ENCODE measurements around the gene ABLIM1.

ABLIM1 gene

DNA sequence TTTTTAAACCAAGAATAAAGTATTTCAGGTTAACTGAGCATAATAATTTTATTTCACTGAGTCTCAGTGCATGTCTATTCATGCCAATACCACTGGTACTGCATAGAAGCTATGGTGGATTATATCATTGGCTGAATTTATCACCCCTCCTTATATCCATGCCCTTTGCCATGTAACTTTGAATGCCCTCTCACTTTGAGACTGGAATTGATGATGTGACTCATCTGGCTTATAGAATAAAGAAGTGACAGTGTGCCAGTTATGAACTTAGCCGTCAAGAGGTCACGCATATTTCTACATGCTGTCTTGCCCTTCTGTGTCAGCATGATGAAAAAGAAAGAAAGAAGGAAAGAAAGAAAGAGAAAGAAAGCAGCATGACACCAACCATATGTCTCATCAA, 20.7 kb upstream of the ABLIM1 start:
- DNase-seq, result no peak

DNA sequence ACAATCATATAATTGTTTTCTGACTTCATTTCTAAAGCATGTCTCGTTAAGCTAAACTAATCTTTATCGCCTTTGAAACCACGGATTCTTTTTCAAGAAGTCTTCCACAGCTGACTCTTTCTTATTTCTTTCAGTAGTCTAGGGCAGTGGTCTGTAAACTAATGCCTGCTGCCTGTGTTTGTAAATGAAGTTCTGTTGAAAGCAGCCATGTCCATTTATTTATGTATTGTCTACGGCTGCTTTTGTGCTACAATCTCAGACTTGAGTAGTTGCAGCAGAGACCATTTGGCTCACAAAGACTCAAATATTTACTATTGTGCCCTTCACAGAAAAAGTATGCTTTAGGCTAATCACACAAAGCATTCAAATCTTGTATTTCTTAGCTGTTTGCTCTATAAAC, 20.3 kb upstream of the ABLIM1 start:
- DNase-seq, result no peak

DNA sequence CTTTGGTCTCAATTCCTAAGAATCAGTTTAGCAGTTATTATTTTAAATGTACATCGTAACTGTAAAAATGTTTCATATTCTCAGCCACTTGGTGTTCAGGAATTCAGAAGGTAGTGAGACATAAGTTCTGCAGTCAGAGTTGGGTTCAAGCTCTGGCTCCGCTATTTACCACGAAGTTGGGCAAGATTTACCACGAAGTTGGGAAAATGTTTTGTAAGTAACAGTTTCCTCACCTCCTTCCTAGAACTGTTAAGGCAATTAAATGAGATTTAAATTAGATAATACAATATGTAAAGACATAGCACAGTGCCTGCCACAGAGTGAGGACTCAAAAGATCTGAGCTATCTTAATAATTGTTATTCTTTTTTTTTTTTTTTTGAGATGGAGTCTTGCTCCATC, 16.3 kb upstream of the ABLIM1 start:
- no peak for DNase-seq

DNA sequence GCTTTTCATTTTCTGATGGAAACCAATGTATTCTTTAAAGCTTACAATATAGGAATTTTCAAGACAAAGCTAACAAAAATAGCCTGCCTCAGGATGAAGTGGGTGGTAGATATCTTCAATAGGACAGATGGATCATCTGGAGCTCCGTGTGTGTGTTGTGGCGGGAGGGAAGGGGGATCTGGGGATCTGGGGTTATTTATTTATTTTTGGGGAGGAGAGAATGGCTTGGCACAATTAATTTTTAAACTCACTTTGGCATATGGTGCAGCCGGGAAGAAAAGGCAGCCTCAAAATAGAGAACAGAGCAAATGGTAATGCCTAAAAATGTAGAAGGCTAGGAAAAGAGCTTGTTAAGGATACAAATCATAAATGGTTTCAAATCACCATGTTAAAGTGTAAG, 11.6 kb upstream of the ABLIM1 start:
- DNase-seq, result no peak

DNA sequence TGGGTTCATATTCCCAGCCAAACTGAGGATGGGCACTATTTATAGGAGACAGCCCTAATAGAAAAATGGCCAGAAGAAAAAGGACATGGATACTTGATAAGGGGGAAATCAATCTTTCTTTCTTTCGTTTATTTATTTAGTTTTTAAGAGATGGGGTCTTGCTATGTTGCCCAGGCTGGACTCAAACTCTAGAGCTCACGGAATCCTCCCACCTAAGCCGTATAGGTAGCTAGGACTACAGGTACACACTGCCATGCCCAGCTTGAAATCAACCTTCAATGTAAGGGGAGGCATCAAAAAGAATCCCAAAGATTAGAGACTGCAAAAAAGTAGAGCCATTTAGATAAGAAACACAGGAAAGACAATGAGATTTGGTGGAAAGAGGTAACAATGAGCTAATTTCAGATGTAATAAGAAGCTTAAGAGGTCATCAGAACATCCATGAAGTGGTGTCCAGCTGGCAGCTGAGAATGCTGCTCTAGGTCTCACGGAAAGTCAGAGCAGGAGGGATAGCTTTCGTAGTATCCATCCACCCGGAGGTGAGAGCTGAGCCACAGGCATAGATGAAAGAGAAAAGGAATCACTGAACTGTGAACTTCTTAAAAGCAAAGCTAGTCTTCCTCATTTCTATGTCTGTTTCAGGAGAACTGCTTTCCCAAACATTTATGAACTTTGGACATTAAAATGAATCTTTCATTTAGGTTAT, 10.5 kb upstream of the ABLIM1 start:
- DNase-seq, result no peak

DNA sequence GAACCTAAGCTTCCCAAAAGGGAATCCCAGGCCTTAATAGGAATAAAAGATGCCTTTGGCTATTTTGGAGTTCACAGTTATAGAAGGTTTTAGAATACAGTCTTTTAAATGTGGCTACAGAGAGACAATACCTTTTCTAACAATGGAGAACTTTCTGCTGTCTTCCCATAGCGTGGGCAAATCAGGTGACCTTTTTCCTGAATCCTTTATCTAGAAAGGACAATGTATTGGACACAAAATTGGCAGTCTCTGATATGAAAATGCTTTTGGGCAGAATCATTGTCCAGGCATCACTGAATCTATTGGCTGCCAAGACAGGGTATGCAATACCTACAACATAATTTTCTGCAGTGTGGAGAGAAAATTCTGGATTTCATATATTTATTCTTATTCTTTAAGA, 7.8 kb upstream of the ABLIM1 start:
- no peak for DNase-seq

DNA sequence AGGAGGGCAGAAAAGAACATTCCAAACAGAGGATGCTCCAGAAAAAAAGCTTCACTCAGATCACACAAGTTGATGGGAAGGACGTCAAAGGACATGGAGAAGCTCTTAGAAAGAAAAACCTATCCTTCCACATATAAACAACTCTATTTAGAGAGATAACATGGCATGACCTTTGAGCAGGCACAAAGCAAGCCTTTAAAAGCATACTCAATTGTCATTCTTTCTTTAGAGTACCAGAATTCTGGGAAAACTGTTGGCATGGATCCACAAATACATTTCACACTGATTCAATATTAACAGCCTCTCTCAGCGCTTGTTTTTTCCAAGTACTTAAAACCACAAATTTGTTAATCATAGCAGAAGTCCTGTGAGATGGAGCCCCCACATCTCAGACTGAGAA, 7.3 kb upstream of the ABLIM1 start:
- DNase-seq, result no peak

DNA sequence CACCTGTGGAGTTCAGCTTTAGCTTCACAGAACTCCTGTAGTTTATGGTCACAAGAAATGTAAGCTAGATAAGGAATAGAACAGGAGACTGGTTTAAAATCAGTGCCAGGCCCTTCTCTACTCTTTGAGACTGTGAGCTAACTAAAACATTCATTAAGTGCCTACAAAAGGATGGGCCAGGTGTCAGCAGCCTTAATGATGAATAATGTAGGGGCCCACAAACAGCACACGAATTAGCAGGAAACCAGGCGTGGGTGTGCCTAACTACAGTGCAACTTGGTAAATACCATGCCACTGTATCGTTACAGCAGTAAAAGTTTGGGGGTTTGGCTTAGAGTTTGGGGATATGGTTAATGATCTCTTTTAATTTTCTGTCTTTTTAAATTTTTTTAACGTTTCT, 6.1 kb upstream of the ABLIM1 start:
- no peak for DNase-seq

DNA sequence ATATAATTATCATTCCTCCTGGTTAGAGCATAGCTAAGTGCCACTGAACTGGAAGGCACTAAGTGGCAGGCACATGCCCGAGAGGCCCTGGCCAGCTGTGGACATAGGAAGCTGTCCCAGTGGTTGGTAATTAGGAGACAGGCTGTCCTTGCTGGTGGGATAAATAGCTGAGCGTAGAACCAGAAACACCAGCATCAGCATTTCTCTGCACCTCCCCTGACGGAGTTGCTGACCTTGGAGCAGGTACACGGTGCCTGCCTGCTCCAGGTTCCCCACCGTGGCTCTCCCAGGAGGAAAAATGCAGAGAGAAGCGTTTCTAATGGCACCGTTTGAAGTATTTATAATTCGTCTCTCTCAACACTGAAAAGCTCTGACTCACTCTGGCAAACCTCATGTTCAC, 5.6 kb upstream of the ABLIM1 start:
- no peak for DNase-seq

DNA sequence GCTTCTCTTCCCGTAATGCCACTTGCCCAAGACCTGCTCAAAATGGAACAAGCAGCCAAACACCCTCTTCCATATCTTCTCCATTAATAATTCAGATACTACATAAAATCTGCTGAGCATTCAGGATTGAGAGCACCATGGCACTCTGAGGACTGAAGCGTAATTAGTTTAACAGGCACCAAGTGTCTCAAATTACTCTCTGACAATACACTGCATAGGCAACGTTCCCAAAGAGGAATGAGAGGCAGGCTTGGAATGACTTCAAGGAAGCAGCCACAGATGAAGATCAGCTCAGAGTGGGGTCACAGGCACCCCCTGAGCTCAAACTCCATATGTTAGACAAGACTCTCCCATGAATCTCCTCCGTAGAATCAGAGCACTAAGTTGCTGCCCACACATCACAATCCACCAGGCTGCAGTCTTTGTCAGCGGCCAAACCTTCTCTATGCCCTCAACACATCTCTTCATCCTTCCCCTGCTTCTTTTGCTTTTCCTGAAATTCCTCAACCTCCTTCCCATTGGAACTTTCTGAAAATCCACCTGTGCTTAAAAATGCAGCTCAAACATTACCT, 4.7 kb upstream of the ABLIM1 start:
- DNase-seq, result no peak

DNA sequence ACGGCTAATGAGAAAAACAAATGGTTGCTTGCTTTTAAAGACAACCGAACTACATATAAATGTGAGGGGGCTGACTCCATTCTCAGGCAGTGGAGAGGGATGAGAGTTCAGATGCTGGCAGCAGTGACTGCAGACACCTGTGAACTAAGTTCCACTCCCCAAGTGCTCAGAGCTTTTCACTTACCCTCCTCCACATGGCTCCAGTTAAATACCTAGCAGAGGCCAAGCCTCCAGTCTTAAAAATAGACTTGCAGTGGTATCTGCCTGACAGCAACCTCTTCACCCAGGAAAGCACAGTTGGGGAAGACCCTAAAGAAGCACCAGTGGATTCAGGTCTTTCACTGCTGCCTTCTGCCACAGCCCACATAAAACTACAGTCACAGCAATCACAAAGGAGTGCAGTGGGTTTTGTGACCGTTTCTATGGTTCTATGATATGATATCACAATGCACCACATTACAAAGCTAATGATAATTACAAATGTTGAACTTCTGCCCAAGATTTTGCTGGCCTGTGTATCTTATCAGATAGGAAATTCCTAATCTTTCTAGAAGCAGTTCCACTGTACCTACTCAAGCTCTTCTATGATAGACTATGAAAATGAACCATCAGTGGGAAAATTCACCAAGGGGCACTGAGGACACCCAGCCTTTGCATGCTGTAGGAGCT, 3.3 kb upstream of the ABLIM1 start:
- no peak for DNase-seq

DNA sequence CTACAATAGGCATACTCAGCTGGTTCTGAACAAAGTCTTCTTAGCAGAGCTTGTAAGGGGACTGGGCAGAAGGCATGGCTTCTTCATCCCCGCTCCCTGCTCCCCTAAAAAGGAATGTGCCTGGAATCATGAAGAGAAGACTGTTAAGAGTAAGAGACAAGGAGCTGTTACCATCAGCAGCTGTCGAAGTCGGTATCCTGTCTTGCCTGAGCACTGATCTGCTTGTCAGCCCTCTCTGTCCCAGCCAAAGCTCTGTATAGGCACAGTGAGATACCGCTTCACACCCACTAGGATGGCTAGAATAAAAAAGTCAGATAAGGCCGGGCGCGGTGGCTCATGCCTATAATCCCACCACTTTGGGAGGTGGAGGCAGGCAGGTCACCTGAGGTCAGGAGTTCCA, 2.4 kb downstream of the ABLIM1 start:
- DNase-seq, result no peak

DNA sequence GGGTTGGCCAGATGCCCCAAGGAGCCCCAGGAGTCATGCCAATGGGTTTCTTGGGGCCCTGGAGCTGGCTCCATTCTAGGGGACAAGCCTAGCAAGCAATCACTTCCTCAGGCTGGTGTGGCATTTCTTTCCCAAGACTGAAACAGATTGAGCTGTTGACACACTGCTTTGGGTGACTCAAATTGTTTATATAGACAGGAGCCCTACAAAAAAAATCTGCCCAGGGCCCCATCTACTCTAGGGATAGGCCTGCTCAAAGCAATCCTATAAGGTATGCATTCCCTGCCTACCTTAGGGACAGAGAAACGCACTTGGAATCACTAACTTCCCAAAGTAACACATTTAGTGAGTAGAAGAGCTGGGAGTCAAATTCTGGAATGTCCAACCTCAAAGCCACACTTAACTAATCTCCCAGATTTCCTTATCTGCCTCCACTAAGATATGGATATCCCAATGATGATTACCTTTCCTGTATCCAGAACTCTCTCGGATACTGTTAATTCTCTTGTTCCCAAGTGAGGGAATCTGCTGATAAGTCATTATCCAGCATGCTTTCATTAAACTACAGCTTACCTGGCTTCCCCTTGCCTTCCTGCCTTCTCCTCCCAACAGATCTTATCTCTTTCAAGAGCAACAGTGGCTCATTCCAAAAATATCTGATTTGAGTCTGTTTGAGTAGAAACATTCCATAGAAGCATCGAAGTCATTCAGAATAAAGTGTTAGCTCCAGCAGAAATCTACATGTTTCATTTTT, 3.1 kb downstream of the ABLIM1 start:
- DNase-seq, result no peak

DNA sequence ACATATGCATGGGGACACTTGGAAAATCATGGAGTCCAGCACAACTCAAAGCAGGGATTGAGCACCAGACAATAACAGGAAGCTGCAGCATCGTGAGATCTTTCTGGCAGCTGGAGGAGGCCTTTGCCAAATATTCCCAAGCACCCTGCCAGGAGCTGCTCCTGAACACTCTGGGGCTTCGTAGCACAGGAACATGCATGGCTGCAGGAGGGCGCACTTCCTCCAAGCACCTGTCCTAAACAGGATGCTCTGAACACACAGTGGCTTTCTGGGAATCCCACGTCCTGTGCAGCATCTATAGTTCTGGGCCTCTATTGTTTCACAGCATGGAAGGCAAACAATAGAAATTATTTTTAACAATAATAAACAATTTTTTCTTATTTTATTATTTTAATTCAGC, 4.1 kb downstream of the ABLIM1 start:
- no peak for DNase-seq

DNA sequence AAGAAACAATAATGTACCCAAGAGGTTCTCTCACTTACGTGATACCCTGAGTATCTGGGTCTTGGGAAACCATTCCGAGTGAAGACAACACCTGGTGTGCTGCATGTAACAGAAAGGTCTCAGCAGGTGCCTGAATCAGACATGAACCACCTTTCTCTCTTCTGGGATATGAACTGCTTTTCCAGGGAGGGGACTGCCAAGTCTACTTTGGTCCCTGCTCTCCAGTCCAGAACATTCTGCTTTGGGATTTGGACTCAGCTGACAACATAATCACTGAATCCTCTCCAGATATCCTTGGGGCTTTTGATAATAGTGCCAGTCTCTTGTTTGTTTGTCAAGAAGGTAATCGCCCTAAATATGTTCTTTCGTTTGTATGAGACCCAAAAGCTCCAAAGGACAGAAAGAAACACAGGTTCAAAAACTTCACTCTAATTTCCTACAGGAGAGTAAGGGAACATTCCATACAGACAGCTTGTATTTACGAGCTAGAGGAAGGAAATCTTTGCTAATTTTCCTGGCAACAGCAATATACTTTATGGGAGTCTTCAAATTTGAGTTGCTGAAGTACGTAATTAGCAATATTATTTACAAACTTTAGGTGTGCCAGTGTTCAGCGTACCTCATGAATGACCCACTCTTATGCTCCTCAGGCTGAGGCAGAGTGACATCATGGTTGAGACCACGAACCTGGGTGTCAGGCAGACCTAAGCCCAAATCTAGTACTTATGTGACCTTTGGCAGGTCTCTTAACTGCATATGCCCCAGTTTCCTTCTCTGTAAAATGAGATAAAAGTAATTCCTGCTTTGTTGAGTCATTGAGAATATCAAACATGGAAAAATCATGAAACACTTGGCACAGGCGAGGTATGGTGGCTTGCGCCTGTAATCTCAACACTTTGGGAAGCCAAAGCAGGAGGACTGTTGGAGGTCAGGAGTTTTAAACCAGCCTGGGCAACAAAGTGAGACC, 5.4 kb downstream of the ABLIM1 start:
- no peak for DNase-seq

DNA sequence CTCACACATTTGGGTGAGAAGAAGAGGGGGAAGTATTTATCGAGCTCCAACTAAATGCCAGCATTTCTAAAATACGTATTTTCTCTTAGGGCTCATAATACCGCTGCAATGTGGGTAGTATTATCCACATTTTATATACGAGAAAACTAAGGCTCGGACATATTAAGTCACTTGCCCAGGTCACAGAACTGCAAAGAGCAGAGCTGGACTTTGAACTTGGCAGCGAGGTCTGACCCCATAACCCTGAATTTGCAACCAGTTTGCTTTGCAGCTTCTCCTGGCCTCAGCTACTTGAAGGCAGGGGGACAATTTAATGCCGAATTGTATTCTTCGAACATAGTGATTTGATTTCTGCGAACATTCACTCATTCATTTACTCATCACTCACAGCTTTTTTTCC, 7.2 kb downstream of the ABLIM1 start:
- no peak for DNase-seq

DNA sequence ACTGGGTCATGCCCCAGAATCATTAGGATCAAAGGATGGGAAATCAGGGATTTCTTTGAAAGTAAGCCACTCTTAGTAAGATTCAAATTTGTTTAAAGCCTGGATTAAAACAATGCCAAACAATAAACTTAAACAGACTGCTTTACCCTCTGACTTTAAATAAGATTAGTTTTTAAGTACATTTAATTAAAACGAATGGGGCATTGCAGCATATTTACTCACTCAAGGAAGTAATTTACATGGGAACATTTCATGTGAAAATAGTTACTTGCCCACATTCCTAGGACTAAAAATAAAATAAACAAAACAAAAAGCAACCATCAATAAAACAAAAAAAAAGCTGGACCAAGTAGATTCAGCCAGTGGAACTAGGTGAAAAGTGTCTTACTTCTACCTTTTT, 7.8 kb downstream of the ABLIM1 start:
- DNase-seq, result no peak

DNA sequence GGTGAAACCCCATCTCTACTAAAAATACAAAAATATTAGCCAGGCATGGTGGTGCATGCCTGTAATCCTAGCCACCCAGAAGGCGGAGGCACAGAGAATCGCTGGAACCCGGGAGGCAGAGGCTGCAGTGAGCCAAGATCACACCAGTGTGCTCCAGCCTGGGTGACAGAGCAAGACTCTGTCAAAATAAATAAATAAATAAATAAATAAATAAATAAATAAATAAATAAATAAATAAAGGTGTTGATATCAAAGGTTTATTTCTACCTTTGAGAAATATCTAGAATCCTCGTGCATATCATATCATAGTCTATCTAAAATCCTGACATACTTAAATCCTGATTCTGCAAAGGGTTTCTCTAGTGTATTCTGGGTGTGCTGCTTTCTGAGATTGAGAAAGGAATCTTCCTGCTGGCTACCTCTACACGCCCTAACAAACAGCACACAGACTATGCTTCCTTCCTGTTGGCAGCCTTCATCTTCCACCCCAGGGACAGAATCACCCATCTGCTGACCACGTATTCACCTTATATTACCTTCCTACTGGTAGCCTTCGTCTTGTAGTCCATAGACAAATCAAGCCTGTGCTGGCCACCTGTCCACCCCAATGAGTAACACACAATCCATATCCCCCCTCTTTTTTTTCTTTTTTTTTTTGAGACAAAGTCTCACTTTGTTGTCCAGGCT, 8.7 kb downstream of the ABLIM1 start:
- no peak for DNase-seq

DNA sequence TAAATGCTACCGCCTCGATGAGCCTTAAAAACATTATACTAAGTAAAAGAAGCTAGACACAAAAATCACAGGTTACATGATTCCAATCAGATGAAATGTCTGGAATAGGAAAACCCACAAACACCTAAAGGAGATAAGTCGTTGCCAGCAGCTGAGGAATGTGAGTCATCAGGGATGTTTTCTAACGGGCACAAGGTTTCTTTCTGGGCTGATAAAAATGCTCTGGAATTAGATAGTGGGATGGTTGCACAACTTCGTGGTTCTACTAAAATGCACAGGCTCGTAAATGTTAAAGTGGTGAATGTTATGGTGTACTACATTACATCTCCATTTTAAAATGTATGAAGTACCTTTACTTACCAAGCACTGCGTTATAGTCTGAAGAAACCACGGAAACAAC, 9.7 kb downstream of the ABLIM1 start:
- no peak for DNase-seq

DNA sequence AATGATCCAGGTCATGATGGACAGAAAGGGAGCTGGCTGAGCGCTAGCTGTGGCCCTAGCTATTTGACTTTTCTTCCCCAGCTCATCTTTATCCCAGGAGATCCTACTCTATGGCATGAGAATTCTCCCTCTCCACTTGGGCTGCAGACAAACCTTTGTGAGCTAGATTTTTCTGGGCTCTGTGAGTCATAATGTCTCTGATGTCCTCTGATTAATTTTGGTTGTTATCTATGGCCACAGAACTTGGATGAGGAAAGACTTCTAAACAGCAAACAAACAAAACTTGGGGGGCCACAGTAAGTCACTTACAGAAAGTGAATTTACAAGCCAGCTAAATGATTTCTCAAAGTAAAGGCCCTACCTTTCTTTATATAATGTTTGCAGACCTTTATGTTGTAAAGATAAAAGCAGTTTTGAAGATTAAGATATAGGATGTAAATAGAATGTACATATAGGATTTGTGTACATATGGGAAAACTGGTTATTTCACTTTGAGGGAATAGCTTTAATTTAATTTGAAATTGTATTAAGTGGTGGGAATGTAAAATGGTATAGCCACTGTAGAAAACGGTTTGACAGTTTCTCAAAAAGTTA, 10.4 kb downstream of the ABLIM1 start:
- DNase-seq, result no peak

DNA sequence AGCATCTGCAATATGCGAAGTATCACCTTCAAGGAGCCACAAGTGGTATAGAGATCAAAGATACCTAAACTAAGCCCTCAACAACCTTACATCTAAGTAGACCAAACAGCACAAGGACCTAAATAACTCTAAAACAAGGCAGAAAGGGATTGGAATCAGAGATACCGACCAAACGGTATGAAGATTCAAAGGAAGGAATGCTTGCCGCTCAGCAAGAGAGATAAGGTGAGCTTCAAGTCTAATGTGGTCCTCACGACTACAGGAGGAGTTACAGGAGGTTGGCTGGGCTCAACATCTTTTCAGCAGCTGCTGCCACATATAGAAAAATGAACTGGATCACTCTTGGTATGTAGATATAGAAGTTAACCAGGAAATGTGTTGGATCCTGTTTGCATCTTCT, 11.6 kb downstream of the ABLIM1 start:
- no peak for DNase-seq

DNA sequence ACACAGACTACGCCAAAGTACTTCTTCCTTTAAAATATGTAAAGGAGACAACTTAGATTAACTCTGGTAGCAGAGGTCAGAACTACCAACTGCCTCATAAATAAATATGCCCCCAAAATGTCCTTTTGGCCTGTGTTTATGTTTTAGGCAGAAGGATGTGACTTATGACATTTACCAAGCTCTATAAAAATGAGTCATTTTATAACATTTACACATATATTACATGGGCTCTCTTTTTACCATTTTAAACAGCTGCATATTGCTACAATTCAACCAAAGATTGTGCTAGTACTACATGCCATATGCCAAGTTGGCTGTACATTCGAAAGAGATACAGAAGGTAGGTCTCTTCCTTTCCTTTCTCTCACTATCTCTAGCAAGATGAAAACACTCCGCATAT, 12.4 kb downstream of the ABLIM1 start:
- no peak for DNase-seq
